Measurements from ENCODE around the gene SIDT1.
"Not testable (repeated sequence)": the region's sequence is repeated elsewhere in the genome, so short reads cannot be mapped to it uniquely, and the experiment has no call there.

Gene SIDT1

DNA sequence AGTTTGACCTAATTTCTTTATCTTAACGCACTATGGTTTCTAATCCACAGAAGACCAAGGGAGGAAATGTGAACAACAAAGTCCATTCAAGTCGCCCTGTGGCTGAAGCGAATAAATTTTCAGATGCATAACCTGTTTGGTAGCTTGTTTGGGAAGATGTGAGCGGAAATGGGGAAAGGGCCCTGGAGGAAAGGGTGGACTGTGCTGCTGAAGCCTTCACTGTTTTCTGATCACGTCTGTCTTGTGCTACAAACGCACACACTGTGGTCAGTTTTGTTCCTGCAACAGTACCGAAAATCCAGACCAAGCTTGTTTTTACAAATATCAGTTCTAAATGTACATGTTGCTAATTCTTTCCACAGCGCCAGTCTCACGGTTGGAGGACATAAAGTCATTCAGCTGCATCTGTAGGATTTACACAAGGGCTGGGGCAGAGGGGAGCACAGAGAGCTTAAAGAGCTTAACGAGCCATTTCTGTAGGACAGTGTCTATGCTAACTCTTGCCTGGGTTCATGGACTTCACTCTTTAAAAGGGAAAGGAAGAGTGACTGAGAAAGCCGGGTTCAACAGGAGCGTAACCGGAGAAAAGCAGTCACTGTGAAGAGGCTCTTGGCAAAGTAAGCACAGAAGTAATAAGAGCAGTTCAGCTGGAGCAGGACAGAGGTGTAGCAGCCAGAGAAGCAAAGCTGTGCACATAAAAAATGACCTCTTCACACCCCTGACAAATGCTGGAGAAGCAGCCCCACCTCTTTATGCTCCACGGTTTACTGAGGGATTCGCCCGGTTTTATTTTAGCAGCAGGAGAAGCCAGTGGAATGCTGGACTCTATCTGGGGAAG lies 97.4 kb downstream of the SIDT1 start:
- no peak for DNase-seq (ENCODE audit: low spot score)
- TF ChIP-seq, protein P1, sequence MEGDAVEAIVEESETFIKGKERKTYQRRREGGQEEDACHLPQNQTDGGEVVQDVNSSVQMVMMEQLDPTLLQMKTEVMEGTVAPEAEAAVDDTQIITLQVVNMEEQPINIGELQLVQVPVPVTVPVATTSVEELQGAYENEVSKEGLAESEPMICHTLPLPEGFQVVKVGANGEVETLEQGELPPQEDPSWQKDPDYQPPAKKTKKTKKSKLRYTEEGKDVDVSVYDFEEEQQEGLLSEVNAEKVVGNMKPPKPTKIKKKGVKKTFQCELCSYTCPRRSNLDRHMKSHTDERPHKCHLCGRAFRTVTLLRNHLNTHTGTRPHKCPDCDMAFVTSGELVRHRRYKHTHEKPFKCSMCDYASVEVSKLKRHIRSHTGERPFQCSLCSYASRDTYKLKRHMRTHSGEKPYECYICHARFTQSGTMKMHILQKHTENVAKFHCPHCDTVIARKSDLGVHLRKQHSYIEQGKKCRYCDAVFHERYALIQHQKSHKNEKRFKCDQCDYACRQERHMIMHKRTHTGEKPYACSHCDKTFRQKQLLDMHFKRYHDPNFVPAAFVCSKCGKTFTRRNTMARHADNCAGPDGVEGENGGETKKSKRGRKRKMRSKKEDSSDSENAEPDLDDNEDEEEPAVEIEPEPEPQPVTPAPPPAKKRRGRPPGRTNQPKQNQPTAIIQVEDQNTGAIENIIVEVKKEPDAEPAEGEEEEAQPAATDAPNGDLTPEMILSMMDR (IDR thresholded peaks at IDR 0.05; ENCODE audit: poor library complexity, severe bottlenecking) = no peak
- Histone ChIP-seq H3K27me3 (ENCODE audit: insufficient read depth, poor library complexity, severe bottlenecking) (no peaks in the 10 kb centered on the region), H3K27ac (ENCODE audit: poor library complexity, severe bottlenecking) (no peak overlapping the region), H3K36me3 (ENCODE audit: low read depth) (no peaks in the 10 kb centered on the region), H3K4me1 (ENCODE audit: insufficient read depth, poor library complexity, severe bottlenecking) (peaks cover 4% of the 10 kb centered on the region), H3K9me3 (ENCODE audit: severe bottlenecking) (no peaks in the 10 kb centered on the region), H3K4me3 (ENCODE audit: severe bottlenecking) (no peak overlapping the region)
- no peak for ATAC-seq (ENCODE audit: low read depth)

DNA sequence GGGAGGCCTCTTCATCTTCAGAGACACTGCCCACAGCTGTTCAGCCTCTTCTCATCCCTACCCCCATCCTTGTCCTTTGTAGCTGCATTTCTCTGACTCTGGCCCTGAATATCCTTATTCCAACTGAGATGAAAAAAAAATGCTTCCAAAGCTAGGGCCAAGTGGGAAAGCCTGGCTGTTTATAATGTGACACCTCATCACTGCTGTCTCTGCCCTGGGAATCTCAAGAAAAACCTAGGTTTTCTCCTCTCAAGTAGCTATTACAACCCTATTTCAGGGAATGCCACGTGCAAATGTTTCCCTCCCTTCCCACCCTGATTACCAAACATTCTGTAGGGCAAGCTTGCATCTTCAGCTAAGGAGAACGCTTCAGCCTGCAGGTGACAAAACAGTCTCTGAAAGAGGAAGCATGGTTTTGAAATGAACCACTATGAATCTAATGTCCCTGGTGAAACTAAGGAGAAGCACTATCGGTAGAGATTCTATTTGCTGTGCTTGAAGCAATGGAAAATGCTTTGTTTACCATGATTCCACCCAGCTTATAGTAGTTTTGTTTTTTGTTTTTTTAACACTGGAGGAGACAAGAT lies 98.7 kb downstream of the SIDT1 start:
- no peak overlapping the region for H3K27ac ChIP-seq (ENCODE audit: poor library complexity, severe bottlenecking)

DNA sequence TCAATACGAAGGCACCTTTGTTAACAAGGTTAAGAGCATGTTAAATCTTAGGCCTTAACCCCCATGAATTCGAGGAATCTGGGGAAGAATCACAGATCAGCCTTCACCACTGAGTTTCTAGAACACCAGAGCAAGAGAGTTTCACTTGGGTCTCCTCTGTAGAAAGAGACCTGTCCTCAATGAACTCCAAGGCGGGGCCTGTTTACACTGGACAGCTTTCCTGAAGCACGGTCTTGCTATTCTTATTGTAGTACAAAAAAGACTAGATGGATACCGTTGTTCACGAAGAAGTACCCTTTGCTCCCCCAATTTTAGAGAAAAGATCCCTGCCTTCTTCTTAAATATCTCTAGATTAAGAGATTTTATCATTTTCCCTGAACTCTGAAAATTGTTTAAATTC lies 99.2 kb downstream of the SIDT1 start:
- TF ChIP-seq, protein P1 (IDR thresholded peaks at IDR 0.05; ENCODE audit: poor library complexity, severe bottlenecking) = no peak
- no peaks in the 10 kb centered on the region for H3K9me3 ChIP-seq (ENCODE audit: severe bottlenecking)
- H3K4me3 ChIP-seq (ENCODE audit: severe bottlenecking) = no peak overlapping the region
- peaks cover 4% of the 10 kb centered on the region for H3K4me1 ChIP-seq (ENCODE audit: insufficient read depth, poor library complexity, severe bottlenecking)
- H3K27me3 ChIP-seq (ENCODE audit: insufficient read depth, poor library complexity, severe bottlenecking) = no peaks in the 10 kb centered on the region
- no peaks in the 10 kb centered on the region for H3K36me3 ChIP-seq (ENCODE audit: low read depth)
- DNase-seq (ENCODE audit: low spot score) (no peak), ATAC-seq (ENCODE audit: low read depth) (no peak)
- H3K27ac ChIP-seq (ENCODE audit: poor library complexity, severe bottlenecking) = no peak overlapping the region

More for the DNA sequence above, 98.7 kb downstream of the SIDT1 start:
- no peaks in the 10 kb centered on the region for H3K27me3 ChIP-seq (ENCODE audit: insufficient read depth, poor library complexity, severe bottlenecking)
- no peaks in the 10 kb centered on the region for H3K9me3 ChIP-seq (ENCODE audit: severe bottlenecking)
- DNase-seq (ENCODE audit: low spot score) (no peak), ATAC-seq (ENCODE audit: low read depth) (no peak)
- peaks cover 4% of the 10 kb centered on the region for H3K4me1 ChIP-seq (ENCODE audit: insufficient read depth, poor library complexity, severe bottlenecking)
- TF ChIP-seq, protein P1 (IDR thresholded peaks at IDR 0.05; ENCODE audit: poor library complexity, severe bottlenecking) = no peak
- no peaks in the 10 kb centered on the region for H3K36me3 ChIP-seq (ENCODE audit: low read depth)
- no peak overlapping the region for H3K4me3 ChIP-seq (ENCODE audit: severe bottlenecking)

DNA sequence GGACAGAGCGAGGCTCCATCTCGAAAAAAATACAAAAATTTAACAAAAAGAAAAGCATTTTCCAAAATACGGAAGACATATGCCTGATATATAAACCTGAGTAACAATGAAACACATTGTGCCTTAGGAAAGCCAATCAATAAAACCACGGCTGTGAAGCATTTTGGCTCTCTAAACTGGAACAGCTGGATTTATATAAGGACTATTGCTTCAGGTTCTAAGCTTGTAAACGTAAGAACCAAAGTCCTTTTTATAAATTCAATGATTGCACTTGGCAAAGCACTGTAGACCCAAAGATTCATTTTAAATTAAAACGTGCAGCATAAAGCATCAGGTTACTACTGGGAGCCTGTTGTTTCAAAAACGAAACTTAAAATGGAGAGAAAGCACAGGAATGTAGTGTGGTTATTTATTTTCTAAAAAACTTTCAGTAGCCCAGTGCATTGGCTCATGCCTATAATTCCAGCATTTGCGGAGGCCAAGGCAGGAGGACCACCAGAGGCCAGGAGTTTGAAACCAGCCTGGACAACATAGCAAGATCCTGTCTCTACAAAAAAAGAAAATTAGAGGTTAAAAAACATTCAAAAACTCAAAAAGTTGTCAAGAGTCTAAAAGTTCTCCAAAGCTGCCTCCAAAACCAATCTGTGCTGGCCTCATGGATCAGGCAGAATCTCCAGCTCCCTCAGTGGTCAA lies 102.6 kb downstream of the SIDT1 start:
- TF ChIP-seq, protein P1 (IDR thresholded peaks at IDR 0.05; ENCODE audit: poor library complexity, severe bottlenecking) = no peak

DNA sequence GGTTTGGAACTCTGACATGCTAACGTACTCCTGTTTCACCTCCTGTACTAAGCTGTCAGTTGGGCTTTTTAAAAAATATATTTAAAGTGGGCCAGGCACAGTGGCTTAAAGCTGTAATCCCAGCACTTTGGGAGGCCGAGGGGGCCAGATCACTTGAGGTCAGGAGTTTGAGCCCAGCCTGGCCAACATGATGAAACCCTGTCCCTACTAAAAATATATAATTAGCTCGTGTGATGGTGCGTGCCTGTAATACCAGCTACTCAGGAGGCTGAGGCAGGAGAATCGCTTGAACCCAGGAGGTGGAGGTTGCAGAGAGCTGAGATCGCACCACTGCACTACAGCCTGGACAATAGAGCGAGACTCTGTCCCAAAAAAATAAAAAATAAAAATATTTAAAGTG lies 103.7 kb downstream of the SIDT1 start:
- not testable (repeated sequence) for H3K4me1 ChIP-seq (ENCODE audit: insufficient read depth, poor library complexity, severe bottlenecking); H3K27ac ChIP-seq (ENCODE audit: poor library complexity, severe bottlenecking); H3K36me3 ChIP-seq (ENCODE audit: low read depth); H3K4me3 ChIP-seq (ENCODE audit: severe bottlenecking); ATAC-seq (ENCODE audit: low read depth); DNase-seq (ENCODE audit: low spot score); H3K27me3 ChIP-seq (ENCODE audit: insufficient read depth, poor library complexity, severe bottlenecking); H3K9me3 ChIP-seq (ENCODE audit: severe bottlenecking)

More for the DNA sequence above, 102.6 kb downstream of the SIDT1 start:
- no peaks in the 10 kb centered on the region for H3K9me3 ChIP-seq (ENCODE audit: severe bottlenecking)
- ATAC-seq (ENCODE audit: low read depth) (no peak), DNase-seq (ENCODE audit: low spot score) (no peak)
- no peaks in the 10 kb centered on the region for H3K36me3 ChIP-seq (ENCODE audit: low read depth)
- no peak overlapping the region for H3K4me3 ChIP-seq (ENCODE audit: severe bottlenecking)
- H3K4me1 ChIP-seq (ENCODE audit: insufficient read depth, poor library complexity, severe bottlenecking) = no peaks in the 10 kb centered on the region
- no peak overlapping the region for H3K27ac ChIP-seq (ENCODE audit: poor library complexity, severe bottlenecking)
- no peaks in the 10 kb centered on the region for H3K27me3 ChIP-seq (ENCODE audit: insufficient read depth, poor library complexity, severe bottlenecking)
